ENCODE results near the gene HOOK1. TPM values are rescaled to one million over a fixed set of nuclear protein-coding genes. Genes with fewer than 3 reads are reported as not detected.
"Not testable (repeated sequence)": the region's sequence is repeated elsewhere in the genome, so short reads cannot be mapped to it uniquely, and the experiment has no call there.

Gene HOOK1
- total RNA-seq, 1 donor from 2014 or later = 2.1 TPM

DNA sequence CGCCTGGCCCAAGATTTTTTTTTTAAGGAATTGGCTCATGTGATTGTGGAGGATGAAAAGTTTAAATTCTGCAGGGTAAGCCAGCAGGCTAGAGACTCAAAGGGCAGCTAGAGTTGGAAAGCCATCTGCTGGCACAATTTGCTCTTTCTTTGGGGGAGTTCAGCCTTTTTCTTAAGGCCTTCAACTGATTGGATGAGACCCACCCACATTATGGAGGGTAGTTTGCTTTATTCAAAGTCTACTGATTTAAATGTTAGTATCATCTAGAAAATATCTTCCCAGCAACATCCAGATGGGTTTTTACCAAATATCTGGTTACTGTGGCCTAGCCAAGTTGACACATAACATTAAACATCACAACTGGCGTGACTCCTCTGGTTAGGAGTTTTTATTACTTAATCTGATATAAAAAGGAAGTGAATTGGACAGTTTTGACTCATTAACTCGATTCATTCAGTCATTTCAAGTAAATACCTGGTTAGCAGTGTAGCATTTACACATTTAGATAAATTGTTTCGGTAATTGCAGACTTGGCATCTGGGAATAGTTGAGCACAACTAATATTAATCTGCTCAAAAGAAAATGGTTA, 12.4 kb downstream of the HOOK1 start:
- no peak for DNase-seq (ENCODE audit: low read depth, low spot score)
- TF ChIP-seq, protein P1, sequence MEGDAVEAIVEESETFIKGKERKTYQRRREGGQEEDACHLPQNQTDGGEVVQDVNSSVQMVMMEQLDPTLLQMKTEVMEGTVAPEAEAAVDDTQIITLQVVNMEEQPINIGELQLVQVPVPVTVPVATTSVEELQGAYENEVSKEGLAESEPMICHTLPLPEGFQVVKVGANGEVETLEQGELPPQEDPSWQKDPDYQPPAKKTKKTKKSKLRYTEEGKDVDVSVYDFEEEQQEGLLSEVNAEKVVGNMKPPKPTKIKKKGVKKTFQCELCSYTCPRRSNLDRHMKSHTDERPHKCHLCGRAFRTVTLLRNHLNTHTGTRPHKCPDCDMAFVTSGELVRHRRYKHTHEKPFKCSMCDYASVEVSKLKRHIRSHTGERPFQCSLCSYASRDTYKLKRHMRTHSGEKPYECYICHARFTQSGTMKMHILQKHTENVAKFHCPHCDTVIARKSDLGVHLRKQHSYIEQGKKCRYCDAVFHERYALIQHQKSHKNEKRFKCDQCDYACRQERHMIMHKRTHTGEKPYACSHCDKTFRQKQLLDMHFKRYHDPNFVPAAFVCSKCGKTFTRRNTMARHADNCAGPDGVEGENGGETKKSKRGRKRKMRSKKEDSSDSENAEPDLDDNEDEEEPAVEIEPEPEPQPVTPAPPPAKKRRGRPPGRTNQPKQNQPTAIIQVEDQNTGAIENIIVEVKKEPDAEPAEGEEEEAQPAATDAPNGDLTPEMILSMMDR (conservative IDR thresholded peaks at IDR 0.05) = no peak
- no peaks in the 10 kb centered on the region for H3K9me3 Mint-ChIP-seq
- H3K27me3 Mint-ChIP-seq (ENCODE audit: low read depth) = no peaks in the 10 kb centered on the region
- no peak overlapping the region for H3K27ac Mint-ChIP-seq (ENCODE audit: unreplicated experiment)
- H3K36me3 Mint-ChIP-seq (ENCODE audit: low read depth) = no peaks in the 10 kb centered on the region
- H3K4me3 Mint-ChIP-seq = no peak overlapping the region
- no peaks in the 10 kb centered on the region for H3K4me1 Mint-ChIP-seq

GRCh38 chr1:59828160-59828559, 13.4 kb downstream of the HOOK1 start:
- no peaks in the 10 kb centered on the region for H3K27me3 Mint-ChIP-seq (ENCODE audit: low read depth)
- H3K36me3 Mint-ChIP-seq (ENCODE audit: low read depth) = no peaks in the 10 kb centered on the region
- H3K4me1 Mint-ChIP-seq = no peaks in the 10 kb centered on the region
- no peaks in the 10 kb centered on the region for H3K9me3 Mint-ChIP-seq
- no peak overlapping the region for H3K27ac Mint-ChIP-seq (ENCODE audit: unreplicated experiment)
- H3K4me3 Mint-ChIP-seq = no peak overlapping the region
- no peak for DNase-seq (ENCODE audit: low read depth, low spot score)
- TF ChIP-seq, protein P1 (conservative IDR thresholded peaks at IDR 0.05) = no peak

DNA sequence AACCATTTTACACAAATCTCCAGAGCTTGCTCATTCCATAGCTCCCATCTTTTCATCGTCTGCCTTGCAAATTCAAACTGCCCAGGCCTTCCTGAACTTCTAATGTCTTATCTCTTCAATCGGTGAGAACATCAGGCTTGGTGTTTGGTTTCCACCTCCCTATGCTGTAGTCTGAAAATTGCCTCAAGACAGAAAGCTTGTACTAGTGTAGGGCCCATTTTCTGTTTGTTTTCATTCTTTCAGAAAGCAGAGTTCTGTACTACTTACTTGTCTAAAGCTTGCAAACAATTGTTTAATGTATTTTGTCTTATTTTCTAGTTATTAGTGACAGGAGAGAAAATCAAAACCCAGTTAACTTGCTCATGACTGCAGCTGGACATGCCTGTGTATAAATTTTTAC, 16.8 kb downstream of the HOOK1 start:
- TF ChIP-seq, protein P1 (conservative IDR thresholded peaks at IDR 0.05) = no peak
- Mint-ChIP-seq H3K9me3 (no peaks in the 10 kb centered on the region), H3K27me3 (ENCODE audit: low read depth) (no peaks in the 10 kb centered on the region), H3K4me3 (no peak overlapping the region), H3K36me3 (ENCODE audit: low read depth) (no peaks in the 10 kb centered on the region), H3K27ac (ENCODE audit: unreplicated experiment) (no peak overlapping the region), H3K4me1 (no peaks in the 10 kb centered on the region)
- DNase-seq (ENCODE audit: low read depth, low spot score) = no peak

DNA sequence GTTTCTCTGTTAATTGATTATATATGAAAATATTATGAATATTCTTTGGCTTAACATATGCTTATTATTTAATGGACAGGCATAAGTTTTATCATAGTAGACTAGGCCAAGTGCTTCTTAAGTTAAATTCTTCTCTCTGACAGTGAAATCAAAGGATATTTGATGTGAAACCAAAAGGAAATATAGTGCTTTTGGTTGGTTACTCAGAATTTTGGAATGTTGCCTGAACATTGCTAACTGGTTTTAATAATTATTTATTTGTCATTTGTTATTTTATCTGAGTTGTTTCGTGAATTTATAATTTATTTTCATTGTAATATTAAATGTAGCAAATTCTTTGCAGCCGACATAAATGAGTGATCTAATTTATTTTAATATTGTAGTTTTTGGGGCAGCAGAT, 18.3 kb downstream of the HOOK1 start:
- TF ChIP-seq, protein P1 (conservative IDR thresholded peaks at IDR 0.05) = no peak
- Mint-ChIP-seq H3K27ac (ENCODE audit: unreplicated experiment) (no peak overlapping the region), H3K27me3 (ENCODE audit: low read depth) (no peaks in the 10 kb centered on the region), H3K36me3 (ENCODE audit: low read depth) (no peaks in the 10 kb centered on the region), H3K4me1 (no peaks in the 10 kb centered on the region), H3K4me3 (no peak overlapping the region), H3K9me3 (no peaks in the 10 kb centered on the region)
- no peak for DNase-seq (ENCODE audit: low read depth, low spot score)

DNA sequence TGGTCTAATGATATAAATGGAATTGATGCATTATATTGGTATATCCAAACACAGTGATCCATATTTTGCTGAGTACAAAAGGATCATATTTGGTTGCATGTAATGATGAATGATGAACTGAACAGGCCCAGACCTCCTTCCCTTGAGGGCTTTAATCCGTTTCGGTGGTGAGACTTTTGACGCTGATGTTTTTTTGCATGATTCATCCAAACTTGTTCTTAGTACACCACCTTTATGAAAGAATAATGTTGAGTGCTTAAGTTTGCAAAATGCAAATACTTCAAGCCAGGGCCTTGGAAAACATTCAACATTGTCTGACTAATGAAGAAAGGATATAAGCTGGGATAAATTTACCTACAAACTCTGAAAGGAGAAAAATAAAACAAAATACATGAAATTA, 19.2 kb downstream of the HOOK1 start:
- Mint-ChIP-seq H3K4me1 (no peaks in the 10 kb centered on the region), H3K36me3 (ENCODE audit: low read depth) (no peaks in the 10 kb centered on the region), H3K27ac (ENCODE audit: unreplicated experiment) (no peak overlapping the region), H3K27me3 (ENCODE audit: low read depth) (no peaks in the 10 kb centered on the region), H3K4me3 (no peak overlapping the region), H3K9me3 (no peaks in the 10 kb centered on the region)
- DNase-seq (ENCODE audit: low read depth, low spot score) = no peak
- TF ChIP-seq, protein P1 (conservative IDR thresholded peaks at IDR 0.05) = no peak

- not testable (repeated sequence) for H3K4me1 Mint-ChIP-seq; DNase-seq (ENCODE audit: low read depth, low spot score); H3K27me3 Mint-ChIP-seq (ENCODE audit: low read depth); H3K9me3 Mint-ChIP-seq; H3K36me3 Mint-ChIP-seq (ENCODE audit: low read depth); H3K27ac Mint-ChIP-seq (ENCODE audit: unreplicated experiment); H3K4me3 Mint-ChIP-seq
Measured at GRCh38 chr1:59837857-59838256, 23.1 kb downstream of the HOOK1 start.
